ENCODE results near the gene NUB1.

GRCh38 chr7:151321341-151321740 lies 20.3 kb upstream of the NUB1 start:
- TF ChIP-seq POLR2A (IDR thresholded peaks at IDR 0.05) (no peak), CTCF (IDR thresholded peaks at IDR 0.05) (no peak)
